ENCODE data around the gene NAV1. TPM values are rescaled to one million over a fixed set of nuclear protein-coding genes. Genes with fewer than 3 reads are reported as not detected.

Gene NAV1
- total and polyA plus RNA-seq, 2 experiments from 2014 or later: 22.7 to 37.4 TPM

DNA sequence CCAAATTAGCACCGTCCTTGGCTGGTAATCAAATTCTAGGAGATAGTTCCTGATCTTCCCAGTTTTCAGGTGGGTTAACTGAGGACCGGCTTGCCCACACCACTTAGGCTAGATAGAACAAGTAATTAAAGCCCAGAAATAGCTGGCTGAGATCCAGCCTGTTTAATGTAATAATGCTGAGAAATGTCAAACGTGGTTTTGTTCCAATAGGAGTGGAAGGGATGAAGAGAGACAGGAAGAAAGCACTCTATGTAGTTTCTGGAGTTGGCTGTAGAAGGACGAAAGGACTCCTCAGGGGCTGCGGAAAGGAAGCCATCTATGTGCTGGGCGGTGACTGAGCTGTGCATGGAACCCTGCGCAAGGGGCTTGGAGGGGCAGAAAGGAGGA is 18.6 kb downstream of the NAV1 start (continued):
- TF ChIP-seq, protein P1, sequence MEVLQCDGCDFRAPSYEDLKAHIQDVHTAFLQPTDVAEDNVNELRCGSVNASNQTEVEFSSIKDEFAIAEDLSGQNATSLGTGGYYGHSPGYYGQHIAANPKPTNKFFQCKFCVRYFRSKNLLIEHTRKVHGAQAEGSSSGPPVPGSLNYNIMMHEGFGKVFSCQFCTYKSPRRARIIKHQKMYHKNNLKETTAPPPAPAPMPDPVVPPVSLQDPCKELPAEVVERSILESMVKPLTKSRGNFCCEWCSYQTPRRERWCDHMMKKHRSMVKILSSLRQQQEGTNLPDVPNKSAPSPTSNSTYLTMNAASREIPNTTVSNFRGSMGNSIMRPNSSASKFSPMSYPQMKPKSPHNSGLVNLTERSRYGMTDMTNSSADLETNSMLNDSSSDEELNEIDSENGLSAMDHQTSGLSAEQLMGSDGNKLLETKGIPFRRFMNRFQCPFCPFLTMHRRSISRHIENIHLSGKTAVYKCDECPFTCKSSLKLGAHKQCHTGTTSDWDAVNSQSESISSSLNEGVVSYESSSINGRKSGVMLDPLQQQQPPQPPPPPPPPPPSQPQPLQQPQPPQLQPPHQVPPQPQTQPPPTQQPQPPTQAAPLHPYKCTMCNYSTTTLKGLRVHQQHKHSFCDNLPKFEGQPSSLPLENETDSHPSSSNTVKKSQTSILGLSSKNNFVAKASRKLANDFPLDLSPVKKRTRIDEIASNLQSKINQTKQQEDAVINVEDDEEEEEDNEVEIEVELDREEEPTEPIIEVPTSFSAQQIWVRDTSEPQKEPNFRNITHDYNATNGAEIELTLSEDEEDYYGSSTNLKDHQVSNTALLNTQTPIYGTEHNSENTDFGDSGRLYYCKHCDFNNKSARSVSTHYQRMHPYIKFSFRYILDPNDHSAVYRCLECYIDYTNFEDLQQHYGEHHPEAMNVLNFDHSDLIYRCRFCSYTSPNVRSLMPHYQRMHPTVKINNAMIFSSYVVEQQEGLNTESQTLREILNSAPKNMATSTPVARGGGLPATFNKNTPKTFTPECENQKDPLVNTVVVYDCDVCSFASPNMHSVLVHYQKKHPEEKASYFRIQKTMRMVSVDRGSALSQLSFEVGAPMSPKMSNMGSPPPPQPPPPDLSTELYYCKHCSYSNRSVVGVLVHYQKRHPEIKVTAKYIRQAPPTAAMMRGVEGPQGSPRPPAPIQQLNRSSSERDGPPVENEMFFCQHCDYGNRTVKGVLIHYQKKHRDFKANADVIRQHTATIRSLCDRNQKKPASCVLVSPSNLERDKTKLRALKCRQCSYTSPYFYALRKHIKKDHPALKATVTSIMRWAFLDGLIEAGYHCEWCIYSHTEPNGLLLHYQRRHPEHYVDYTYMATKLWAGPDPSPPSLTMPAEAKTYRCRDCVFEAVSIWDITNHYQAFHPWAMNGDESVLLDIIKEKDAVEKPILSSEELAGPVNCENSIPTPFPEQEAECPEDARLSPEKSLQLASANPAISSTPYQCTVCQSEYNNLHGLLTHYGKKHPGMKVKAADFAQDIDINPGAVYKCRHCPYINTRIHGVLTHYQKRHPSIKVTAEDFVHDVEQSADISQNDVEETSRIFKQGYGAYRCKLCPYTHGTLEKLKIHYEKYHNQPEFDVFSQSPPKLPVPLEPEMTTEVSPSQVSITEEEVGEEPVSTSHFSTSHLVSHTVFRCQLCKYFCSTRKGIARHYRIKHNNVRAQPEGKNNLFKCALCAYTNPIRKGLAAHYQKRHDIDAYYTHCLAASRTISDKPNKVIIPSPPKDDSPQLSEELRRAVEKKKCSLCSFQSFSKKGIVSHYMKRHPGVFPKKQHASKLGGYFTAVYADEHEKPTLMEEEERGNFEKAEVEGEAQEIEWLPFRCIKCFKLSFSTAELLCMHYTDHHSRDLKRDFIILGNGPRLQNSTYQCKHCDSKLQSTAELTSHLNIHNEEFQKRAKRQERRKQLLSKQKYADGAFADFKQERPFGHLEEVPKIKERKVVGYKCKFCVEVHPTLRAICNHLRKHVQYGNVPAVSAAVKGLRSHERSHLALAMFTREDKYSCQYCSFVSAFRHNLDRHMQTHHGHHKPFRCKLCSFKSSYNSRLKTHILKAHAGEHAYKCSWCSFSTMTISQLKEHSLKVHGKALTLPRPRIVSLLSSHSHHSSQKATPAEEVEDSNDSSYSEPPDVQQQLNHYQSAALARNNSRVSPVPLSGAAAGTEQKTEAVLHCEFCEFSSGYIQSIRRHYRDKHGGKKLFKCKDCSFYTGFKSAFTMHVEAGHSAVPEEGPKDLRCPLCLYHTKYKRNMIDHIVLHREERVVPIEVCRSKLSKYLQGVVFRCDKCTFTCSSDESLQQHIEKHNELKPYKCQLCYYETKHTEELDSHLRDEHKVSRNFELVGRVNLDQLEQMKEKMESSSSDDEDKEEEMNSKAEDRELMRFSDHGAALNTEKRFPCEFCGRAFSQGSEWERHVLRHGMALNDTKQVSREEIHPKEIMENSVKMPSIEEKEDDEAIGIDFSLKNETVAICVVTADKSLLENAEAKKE (CRISPR knock-in tag; IDR thresholded peaks at IDR 0.05): no peak
- no peak for TF ChIP-seq JUNB (IDR thresholded peaks at IDR 0.05; ENCODE audit: unreplicated experiment)
- no peak for TF ChIP-seq EZH2phosphoT487 (IDR thresholded peaks at IDR 0.05; ENCODE audit: unreplicated experiment)
- TF ChIP-seq POLR2AphosphoS5 (IDR thresholded peaks at IDR 0.05; ENCODE audit: low read depth): no peak

DNA sequence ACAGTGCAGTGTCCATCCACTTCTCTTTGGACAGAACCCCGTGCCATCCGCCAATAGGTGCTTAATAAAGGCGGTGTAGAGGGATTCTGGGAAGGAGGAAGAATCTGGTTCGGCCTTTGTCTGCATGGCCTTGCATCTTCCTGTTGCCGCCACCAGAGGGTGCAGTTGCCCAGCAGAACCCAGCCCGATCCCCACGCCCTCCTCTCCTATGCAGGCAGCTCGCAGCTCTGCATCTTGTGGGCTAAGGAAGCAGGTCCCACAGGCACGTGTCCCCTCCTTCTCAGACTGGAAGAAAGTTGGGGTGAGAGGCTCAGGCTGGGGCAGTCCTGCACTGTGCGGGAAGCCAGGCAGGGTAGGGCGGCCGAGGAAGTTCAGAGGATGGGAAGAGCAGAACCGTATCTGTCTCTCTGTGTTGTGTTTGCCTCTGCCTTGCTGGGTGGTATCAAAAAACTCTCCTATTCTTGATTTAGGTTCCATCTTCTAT is 20.8 kb downstream of the NAV1 start:
- Histone ChIP-seq H3K4me2 (no peak overlapping the region), H3K27ac (ENCODE audit: low read depth) (no peak overlapping the region), H3K4me1 (ENCODE audit: insufficient read depth) (no peaks in the 10 kb centered on the region; the same call in 1 of the 2 replicates)
- TF ChIP-seq, protein P2, sequence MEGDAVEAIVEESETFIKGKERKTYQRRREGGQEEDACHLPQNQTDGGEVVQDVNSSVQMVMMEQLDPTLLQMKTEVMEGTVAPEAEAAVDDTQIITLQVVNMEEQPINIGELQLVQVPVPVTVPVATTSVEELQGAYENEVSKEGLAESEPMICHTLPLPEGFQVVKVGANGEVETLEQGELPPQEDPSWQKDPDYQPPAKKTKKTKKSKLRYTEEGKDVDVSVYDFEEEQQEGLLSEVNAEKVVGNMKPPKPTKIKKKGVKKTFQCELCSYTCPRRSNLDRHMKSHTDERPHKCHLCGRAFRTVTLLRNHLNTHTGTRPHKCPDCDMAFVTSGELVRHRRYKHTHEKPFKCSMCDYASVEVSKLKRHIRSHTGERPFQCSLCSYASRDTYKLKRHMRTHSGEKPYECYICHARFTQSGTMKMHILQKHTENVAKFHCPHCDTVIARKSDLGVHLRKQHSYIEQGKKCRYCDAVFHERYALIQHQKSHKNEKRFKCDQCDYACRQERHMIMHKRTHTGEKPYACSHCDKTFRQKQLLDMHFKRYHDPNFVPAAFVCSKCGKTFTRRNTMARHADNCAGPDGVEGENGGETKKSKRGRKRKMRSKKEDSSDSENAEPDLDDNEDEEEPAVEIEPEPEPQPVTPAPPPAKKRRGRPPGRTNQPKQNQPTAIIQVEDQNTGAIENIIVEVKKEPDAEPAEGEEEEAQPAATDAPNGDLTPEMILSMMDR (conservative IDR thresholded peaks at IDR 0.05; ENCODE audit: low read depth in 2 of 2): peak; percentile 92 to 100
- TF ChIP-seq STAT1 (IDR thresholded peaks at IDR 0.05; ENCODE audit: unreplicated experiment): no peak
- TF ChIP-seq, protein P3, sequence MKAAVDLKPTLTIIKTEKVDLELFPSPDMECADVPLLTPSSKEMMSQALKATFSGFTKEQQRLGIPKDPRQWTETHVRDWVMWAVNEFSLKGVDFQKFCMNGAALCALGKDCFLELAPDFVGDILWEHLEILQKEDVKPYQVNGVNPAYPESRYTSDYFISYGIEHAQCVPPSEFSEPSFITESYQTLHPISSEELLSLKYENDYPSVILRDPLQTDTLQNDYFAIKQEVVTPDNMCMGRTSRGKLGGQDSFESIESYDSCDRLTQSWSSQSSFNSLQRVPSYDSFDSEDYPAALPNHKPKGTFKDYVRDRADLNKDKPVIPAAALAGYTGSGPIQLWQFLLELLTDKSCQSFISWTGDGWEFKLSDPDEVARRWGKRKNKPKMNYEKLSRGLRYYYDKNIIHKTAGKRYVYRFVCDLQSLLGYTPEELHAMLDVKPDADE (IDR thresholded peaks at IDR 0.05): no peak
- TF ChIP-seq POLR2AphosphoS5 (IDR thresholded peaks at IDR 0.05; ENCODE audit: low read depth): no peak
- no peak for TF ChIP-seq EZH2 (IDR thresholded peaks at IDR 0.05; ENCODE audit: low read depth, unreplicated experiment)
- TF ChIP-seq, protein P4, sequence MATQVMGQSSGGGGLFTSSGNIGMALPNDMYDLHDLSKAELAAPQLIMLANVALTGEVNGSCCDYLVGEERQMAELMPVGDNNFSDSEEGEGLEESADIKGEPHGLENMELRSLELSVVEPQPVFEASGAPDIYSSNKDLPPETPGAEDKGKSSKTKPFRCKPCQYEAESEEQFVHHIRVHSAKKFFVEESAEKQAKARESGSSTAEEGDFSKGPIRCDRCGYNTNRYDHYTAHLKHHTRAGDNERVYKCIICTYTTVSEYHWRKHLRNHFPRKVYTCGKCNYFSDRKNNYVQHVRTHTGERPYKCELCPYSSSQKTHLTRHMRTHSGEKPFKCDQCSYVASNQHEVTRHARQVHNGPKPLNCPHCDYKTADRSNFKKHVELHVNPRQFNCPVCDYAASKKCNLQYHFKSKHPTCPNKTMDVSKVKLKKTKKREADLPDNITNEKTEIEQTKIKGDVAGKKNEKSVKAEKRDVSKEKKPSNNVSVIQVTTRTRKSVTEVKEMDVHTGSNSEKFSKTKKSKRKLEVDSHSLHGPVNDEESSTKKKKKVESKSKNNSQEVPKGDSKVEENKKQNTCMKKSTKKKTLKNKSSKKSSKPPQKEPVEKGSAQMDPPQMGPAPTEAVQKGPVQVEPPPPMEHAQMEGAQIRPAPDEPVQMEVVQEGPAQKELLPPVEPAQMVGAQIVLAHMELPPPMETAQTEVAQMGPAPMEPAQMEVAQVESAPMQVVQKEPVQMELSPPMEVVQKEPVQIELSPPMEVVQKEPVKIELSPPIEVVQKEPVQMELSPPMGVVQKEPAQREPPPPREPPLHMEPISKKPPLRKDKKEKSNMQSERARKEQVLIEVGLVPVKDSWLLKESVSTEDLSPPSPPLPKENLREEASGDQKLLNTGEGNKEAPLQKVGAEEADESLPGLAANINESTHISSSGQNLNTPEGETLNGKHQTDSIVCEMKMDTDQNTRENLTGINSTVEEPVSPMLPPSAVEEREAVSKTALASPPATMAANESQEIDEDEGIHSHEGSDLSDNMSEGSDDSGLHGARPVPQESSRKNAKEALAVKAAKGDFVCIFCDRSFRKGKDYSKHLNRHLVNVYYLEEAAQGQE (IDR thresholded peaks at IDR 0.05; ENCODE audit: unreplicated experiment): no peak

More for the DNA sequence above, 20.8 kb downstream of the NAV1 start:
- peak; percentile 93 for DNase-seq (ENCODE audit: low spot score)
- Mint-ChIP-seq H3K27ac (no peak overlapping the region), H3K36me3 (ENCODE audit: low read depth) (no peaks in the 10 kb centered on the region), H3K4me1 (peaks cover 16% of the 10 kb centered on the region), H3K4me3 (peak overlapping the region; percentile 31; the same call in 1 of the 3 replicates), H3K9me3 (no peaks in the 10 kb centered on the region), H3K27me3 (ENCODE audit: insufficient read depth, low read depth, poor library complexity) (peaks cover 18% of the 10 kb centered on the region)
- Histone ChIP-seq H3K27me3 (ENCODE audit: insufficient read depth) (no peaks in the 10 kb centered on the region), H3K9me2 (ENCODE audit: insufficient read depth) (no peaks in the 10 kb centered on the region), H4K20me1 (replicated peaks; ENCODE audit: insufficient read depth) (no peaks in the 10 kb centered on the region), H2AFZ (peak overlapping the region; percentile 95; the same call in 1 of the 2 replicates), H3K79me2 (replicated peaks; ENCODE audit: insufficient read depth) (no peaks in the 10 kb centered on the region), H3K36me3 (ENCODE audit: insufficient read depth) (no peaks in the 10 kb centered on the region), H3K4me3 (no peak overlapping the region), H3F3A (replicated peaks; ENCODE audit: low read depth) (no peaks in the 10 kb centered on the region)
- peak; percentile 96 for ATAC-seq
